ENCODE results near the gene OR8H1.

DNA sequence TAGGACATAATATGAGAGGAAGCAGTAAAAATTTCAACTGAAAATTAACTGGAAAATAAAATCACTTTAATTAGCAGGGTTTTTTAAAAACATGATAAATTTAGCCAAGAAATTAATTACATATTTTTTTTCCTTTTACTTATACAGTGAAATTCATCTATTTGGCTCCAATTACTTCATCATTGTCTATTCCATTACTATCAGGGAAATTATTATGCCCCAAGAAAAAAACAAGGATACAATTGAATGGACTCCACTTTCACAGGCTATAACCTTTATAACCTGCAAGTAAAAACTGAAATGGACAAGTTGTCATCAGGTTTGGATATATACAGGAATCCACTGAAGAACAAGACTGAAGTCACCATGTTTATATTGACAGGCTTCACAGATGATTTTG, 40.1 kb downstream of the OR8H1 start, which contains the start of gene OR5T3:
- no peak for TF ChIP-seq CTCF (IDR thresholded peaks at IDR 0.05)
- TF ChIP-seq POLR2A (IDR thresholded peaks at IDR 0.05) = no peak
